Ecto neural progenitor cell (in vitro differentiated cells): Measurements from ENCODE around the gene ARHGAP12.

Experiments
- DNase-seq: peaks from one replicate; pipeline ENCODE4 v3.0.0-alpha.2; 2018; ENCODE audit warnings: low spot score

Gene ARHGAP12

GRCh38 chr10:31820778-31821369, 107.8 kb downstream of the ARHGAP12 start:
- DNase-seq, result no peak

DNA sequence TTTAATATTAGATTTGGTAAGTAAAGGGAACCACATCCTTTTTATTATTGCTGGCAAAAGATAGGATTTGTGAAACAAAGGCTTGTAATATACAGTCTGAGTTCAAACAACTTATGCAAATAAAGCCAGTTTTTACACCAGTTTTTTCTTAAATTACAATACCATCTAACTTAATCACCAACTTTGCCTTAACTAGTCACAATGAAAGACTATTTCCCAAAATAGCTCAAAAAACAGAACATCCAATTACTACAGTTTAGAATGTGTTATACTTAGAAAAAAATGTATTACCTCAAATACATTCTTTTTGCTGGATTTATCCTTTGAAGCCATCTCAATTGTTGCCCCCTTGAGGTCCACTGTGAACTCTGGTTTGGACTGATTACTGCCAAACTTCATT, 108.5 kb downstream of the ARHGAP12 start:
- DNase-seq, result no peak

- DNase-seq, result no peak
Measured at GRCh38 chr10:31819391-31819820, 109.2 kb downstream of the ARHGAP12 start.

DNA sequence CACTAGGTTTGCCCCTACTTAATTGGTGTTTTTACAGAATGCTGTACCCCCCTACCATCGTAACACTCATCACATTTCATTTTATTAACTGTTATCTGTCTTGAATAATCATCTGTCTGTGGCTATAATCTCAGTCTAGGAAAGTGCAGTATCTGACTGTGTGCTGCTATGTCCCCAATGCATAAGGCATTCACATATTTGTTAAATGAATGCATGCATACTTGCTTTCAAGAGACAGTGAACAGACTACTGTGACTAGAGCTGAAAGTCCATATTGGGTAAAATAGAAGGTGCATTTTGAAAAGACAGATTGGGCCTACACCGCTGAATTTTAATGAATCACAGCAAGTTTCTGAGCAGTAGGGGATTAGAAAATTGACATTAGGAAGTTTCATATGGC, 112.3 kb downstream of the ARHGAP12 start:
- no peak for DNase-seq

DNA sequence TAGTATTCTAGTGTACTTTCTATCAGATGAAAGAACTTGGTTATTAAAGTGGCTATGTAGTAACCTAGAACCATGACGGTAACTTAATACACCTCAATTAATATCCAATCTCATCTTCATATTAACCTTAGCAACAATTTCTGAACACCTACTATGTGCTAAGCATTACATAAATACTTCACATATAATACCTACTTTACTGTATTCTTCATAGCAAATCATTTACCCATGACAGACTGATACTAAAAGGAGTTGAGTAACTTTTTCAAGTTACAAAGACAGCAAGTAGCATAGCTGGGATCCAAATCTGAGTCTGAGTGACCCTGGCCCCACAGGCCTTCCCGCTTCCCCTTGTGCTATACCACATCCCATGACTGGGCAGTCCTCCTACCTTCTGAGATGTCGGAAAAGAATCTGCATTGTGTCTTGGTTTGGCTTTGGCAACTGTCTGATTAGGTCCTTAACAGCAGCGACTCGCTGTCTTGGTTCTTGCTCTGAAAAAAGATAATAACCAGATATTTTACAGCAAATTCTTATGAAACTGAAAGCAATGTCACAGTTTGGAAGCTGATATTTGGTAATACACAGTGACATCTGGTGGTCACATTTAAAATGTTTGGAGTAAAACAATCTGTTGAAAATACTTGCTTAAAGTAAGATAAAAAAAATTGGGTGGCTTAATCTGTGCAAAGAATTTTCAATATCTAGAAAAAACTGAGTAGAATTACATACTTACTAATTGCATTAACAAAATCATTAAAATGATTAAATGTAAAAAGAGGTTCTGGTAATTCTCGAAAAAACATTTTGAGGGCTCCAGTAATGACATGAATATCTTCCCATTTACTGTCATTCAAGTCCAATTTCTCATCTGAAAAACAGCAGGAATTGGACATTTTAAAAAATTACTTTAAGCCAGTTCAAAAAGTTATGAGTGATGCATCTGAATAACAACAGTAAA, 120.1 kb downstream of the ARHGAP12 start:
- DNase-seq, result no peak

GRCh38 chr10:31804352-31804810, 124.2 kb downstream of the ARHGAP12 start:
- DNase-seq, result no peak

GRCh38 chr10:31803606-31804351, 124.9 kb downstream of the ARHGAP12 start:
- DNase-seq, result no peak

- DNase-seq, result no peak
Measured at GRCh38 chr10:31799181-31799580, 129.4 kb downstream of the ARHGAP12 start.

DNA sequence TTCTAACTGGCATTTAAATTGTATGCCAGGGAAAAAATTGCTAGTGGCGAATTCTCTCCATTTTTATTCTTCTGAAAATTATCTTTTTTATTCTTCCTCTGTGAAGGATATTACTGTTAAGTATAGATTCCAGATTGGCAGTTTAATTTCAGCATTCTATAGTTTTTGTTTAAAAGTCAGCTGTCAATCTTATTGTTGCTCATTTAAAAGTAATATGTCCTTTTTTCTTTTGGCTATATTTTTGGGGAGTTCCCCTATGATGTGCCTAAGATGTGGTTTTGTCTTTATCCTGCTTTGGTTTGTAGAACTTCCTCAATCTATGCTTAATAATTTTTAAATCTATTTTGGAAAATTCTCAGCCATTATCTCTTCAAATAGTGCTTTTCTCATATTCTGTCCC, 135.9 kb downstream of the ARHGAP12 start:
- DNase-seq, result no peak

- DNase-seq, result no peak
Measured at GRCh38 chr10:31789555-31789954, 139.1 kb downstream of the ARHGAP12 start.

- DNase-seq, result no peak
Measured at GRCh38 chr10:31782701-31783100, 145.9 kb downstream of the ARHGAP12 start.

- DNase-seq, result no peak
Measured at GRCh38 chr10:31780717-31781116, 147.9 kb downstream of the ARHGAP12 start.

- DNase-seq, result no peak
Measured at GRCh38 chr10:31778627-31779026, 150.0 kb downstream of the ARHGAP12 start.

DNA sequence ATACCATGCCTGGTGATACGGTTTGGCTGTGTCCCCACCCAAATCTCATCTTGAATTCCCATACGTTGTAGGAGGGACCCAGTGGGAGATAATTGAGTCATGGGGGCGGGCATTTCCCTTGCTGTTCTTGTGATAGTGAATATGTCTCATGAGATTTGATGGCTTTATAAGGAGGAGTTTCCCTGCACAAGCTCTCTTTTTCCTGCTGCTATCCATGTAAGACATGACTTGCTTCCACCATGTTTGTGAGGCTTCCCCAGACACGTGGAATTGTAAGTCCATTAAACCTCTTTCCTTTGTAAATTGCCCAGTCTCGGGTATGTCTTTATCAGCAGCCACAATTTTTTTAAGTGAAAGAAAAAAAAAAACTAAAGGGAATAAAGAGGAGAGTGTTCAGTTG, 152.5 kb downstream of the ARHGAP12 start:
- DNase-seq, result no peak

GRCh38 chr10:31774928-31775650, 153.5 kb downstream of the ARHGAP12 start:
- DNase-seq, result no peak

- DNase-seq, result peak; percentile 69
Measured at GRCh38 chr10:31774299-31774900, 154.2 kb downstream of the ARHGAP12 start.

GRCh38 chr10:31773749-31774298, 154.8 kb downstream of the ARHGAP12 start:
- DNase-seq, result no peak

- DNase-seq, result no peak
Measured at GRCh38 chr10:31771331-31771831, 157.2 kb downstream of the ARHGAP12 start.

GRCh38 chr10:31770307-31770902, 158.2 kb downstream of the ARHGAP12 start:
- DNase-seq, result no peak

GRCh38 chr10:31769564-31769963, 159.1 kb downstream of the ARHGAP12 start:
- DNase-seq, result no peak
